AG04450 (cell line): ENCODE measurements around the gene SPTBN4. TPM values are rescaled to one million over a fixed set of nuclear protein-coding genes. Genes with fewer than 3 reads are reported as not detected.

Source experiments
- CTCF ChIA-PET: fragments of 300-600, 350-600 bp; formaldehyde crosslinking; extraction: SDS; loops from one replicate; lab custom pipeline; 2022; ENCODE audit warnings: antibody characterized with exemption, inconsistent platforms; lab: Charles Lee
- POLR2A ChIA-PET: fragments of 350-600 bp; formaldehyde crosslinking; extraction: SDS; loops from one replicate; lab custom pipeline; 2021; ENCODE audit warnings: antibody characterized with exemption, inconsistent platforms; lab: Yijun Ruan, JAX
- DNase-seq: peaks from one replicate; pipeline ENCODE4 v3.0.0-alpha.2; 2011; ENCODE audit warnings: low read depth, low spot score
- H3K27ac ChIP-seq: one replicate; pipeline ENCODE4 v1.5.1; 2012; ENCODE audit warnings: low read depth, low read length, control low read depth
- H3K27me3 ChIP-seq: one replicate; pipeline ENCODE4 v1.6.0; 2012; ENCODE audit warnings: low read length; ENCODE audit not compliant: control insufficient read depth, insufficient read depth
- H3K4me3 ChIP-seq: 2 replicates; pipeline ENCODE4 v1.5.1; 2011; ENCODE audit warnings: mild to moderate bottlenecking, low read depth, low read length, control low read depth
- H3K9me3 ChIP-seq: 2 replicates; pipeline ENCODE4 v1.5.1; 2012; ENCODE audit warnings: low read length; ENCODE audit not compliant: control insufficient read depth, insufficient read depth
- polyA plus RNA-seq: library from polyadenylated mRNA; depleted of rRNA; stranded (reverse); fragments of >200 nt; gene quantifications from 2 replicates; pipeline ENCODE4 v1.2.3, GENCODE V29; 2011
- TF ChIP-seq, protein P1 (sequence below): IDR thresholded peaks from 2 replicates; pipeline ENCODE4 v1.5.1; 2011; ENCODE audit warnings: low read depth, low read length, control low read depth, inconsistent platforms

The SPTBN4 gene
- polyA plus RNA-seq, 1 experiment: 1.3 TPM

GRCh38 chr19:40553885-40554857 lies 87.4 kb downstream of the SPTBN4 start:
- POLR2A ChIA-PET: no interaction called here

GRCh38 chr19:40555978-40556689 lies 89.3 kb downstream of the SPTBN4 start:
- H3K27ac ChIP-seq: no peak overlapping the region
- no peak for DNase-seq
- TF ChIP-seq, protein P1, sequence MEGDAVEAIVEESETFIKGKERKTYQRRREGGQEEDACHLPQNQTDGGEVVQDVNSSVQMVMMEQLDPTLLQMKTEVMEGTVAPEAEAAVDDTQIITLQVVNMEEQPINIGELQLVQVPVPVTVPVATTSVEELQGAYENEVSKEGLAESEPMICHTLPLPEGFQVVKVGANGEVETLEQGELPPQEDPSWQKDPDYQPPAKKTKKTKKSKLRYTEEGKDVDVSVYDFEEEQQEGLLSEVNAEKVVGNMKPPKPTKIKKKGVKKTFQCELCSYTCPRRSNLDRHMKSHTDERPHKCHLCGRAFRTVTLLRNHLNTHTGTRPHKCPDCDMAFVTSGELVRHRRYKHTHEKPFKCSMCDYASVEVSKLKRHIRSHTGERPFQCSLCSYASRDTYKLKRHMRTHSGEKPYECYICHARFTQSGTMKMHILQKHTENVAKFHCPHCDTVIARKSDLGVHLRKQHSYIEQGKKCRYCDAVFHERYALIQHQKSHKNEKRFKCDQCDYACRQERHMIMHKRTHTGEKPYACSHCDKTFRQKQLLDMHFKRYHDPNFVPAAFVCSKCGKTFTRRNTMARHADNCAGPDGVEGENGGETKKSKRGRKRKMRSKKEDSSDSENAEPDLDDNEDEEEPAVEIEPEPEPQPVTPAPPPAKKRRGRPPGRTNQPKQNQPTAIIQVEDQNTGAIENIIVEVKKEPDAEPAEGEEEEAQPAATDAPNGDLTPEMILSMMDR: no peak
- ChIA-PET CTCF (interaction anchor here (0.6 to 1.7 kb wide), 3 partner anchors 16 to 94 kb away, joined by 3 to 7 read pairs (median 5); no protein-coding TSS in a partner anchor), POLR2A (interaction anchor here (1.1 kb wide), 1 partner anchor 14 kb away, joined by 4 read pairs; no protein-coding TSS in a partner anchor)
- H3K4me3 ChIP-seq: no peak overlapping the region
- H3K9me3 ChIP-seq: no peaks in the 10 kb centered on the region; the same call in 1 of the 2 replicates
- peaks cover 58% of the 10 kb centered on the region for H3K27me3 ChIP-seq

More at GRCh38 chr19:40553885-40554857, 87.4 kb downstream of the SPTBN4 start:
- CTCF ChIA-PET: no interaction called here
- Histone ChIP-seq H3K27ac (no peak overlapping the region), H3K4me3 (no peak overlapping the region), H3K27me3 (peaks cover 48% of the 10 kb centered on the region), H3K9me3 (no peaks in the 10 kb centered on the region; the same call in 1 of the 2 replicates)
- TF ChIP-seq, protein P1: no peak
- DNase-seq: no peak

GRCh38 chr19:40556953-40557530 lies 90.2 kb downstream of the SPTBN4 start:
- peaks cover 61% of the 10 kb centered on the region for H3K27me3 ChIP-seq
- H3K4me3 ChIP-seq: no peak overlapping the region
- POLR2A ChIA-PET: interaction anchor here (1.2 kb wide), 1 partner anchor 13 kb away, joined by 3 read pairs; no protein-coding TSS in a partner anchor
- DNase-seq: no peak
- H3K27ac ChIP-seq: no peak overlapping the region
- TF ChIP-seq, protein P1: no peak
- no peaks in the 10 kb centered on the region; the same call in 1 of the 2 replicates for H3K9me3 ChIP-seq
- CTCF ChIA-PET: interaction anchor here (0.6 to 1.7 kb wide), 2 partner anchors 16 to 47 kb away, joined by 3 to 5 read pairs; no protein-coding TSS in a partner anchor

GRCh38 chr19:40559394-40559793 lies 92.6 kb downstream of the SPTBN4 start:
- Histone ChIP-seq H3K4me3 (no peak overlapping the region), H3K9me3 (no peaks in the 10 kb centered on the region; the same call in 1 of the 2 replicates), H3K27me3 (peaks cover 48% of the 10 kb centered on the region), H3K27ac (no peak overlapping the region)
- DNase-seq: no peak
- CTCF ChIA-PET: interaction anchor here (0.9 kb wide), 1 partner anchor 43 kb away, joined by 3 read pairs; no protein-coding TSS in a partner anchor
- TF ChIP-seq, protein P1: no peak
- POLR2A ChIA-PET: no interaction called here
